H9 (cell line): Measurements from ENCODE around the gene TMEM107. TPM values are rescaled to one million over a fixed set of nuclear protein-coding genes. Genes with fewer than 3 reads are reported as not detected.
A peak's percentile ranks its signal among the peaks of the same experiment; 100 is the strongest.

Experiments
- DNase-seq: peaks from one replicate; pipeline ENCODE4 v3.0.0-alpha.2; 2017
- H2AFZ ChIP-seq: one replicate; pipeline ENCODE4 v1.6.1; 2013; ENCODE audit warnings: mild to moderate bottlenecking, low read length, control low read depth, moderate library complexity
- H2AK5ac ChIP-seq: 2 replicates; pipeline ENCODE4 v1.6.1; 2013; ENCODE audit warnings: low read length, control low read depth, mixed read lengths; ENCODE audit not compliant: insufficient read length
- H2BK120ac ChIP-seq: one replicate; pipeline ENCODE4 v1.6.1; 2013; ENCODE audit warnings: low read depth, mild to moderate bottlenecking, low read length, control low read depth, inconsistent platforms; ENCODE audit not compliant: poor library complexity, severe bottlenecking
- H2BK12ac ChIP-seq: 2 replicates; pipeline ENCODE4 v1.6.1; 2013; ENCODE audit warnings: low read length, control low read depth, mixed read lengths, low read depth; ENCODE audit not compliant: insufficient read length
- H2BK15ac ChIP-seq: 2 replicates; pipeline ENCODE4 v1.6.1; 2013; ENCODE audit warnings: low read depth, low read length, control low read depth
- H2BK20ac ChIP-seq: one replicate; pipeline ENCODE4 v1.6.1; 2013; ENCODE audit warnings: low read depth, mild to moderate bottlenecking, low read length, control low read depth, inconsistent platforms; ENCODE audit not compliant: poor library complexity, severe bottlenecking
- H2BK5ac ChIP-seq: 2 replicates; pipeline ENCODE4 v1.6.1; 2013; ENCODE audit warnings: low read length, control low read depth, mixed read lengths; ENCODE audit not compliant: insufficient read length
- H3K14ac ChIP-seq: 2 replicates; pipeline ENCODE4 v1.6.1; 2013; ENCODE audit warnings: low read length, control low read depth; ENCODE audit not compliant: insufficient read depth
- H3K18ac ChIP-seq: 2 replicates; pipeline ENCODE4 v1.6.1; 2013; ENCODE audit warnings: low read depth, mild to moderate bottlenecking, mixed read lengths, low read length, control low read depth; ENCODE audit not compliant: insufficient read length
- H3K23ac ChIP-seq: 2 replicates; pipeline ENCODE4 v1.6.1; 2013; ENCODE audit warnings: low read length, control low read depth, mixed read lengths, low read depth; ENCODE audit not compliant: insufficient read length
- H3K23me2 ChIP-seq: 2 replicates; pipeline ENCODE4 v1.6.1; 2013; ENCODE audit warnings: low read depth, mild to moderate bottlenecking, mixed read lengths, low read length, control low read depth; ENCODE audit not compliant: insufficient read length, poor library complexity, severe bottlenecking
- H3K27ac ChIP-seq: 2 replicates; pipeline ENCODE4 v1.5.1; 2013; ENCODE audit warnings: low read length, control low read depth, mixed read lengths, low read depth; ENCODE audit not compliant: insufficient read length
- H3K27me3 ChIP-seq: 2 replicates; pipeline ENCODE4 v1.6.1; 2013; ENCODE audit warnings: low read length, control low read depth, inconsistent platforms; ENCODE audit not compliant: insufficient read depth
- H3K4ac ChIP-seq: 2 replicates; pipeline ENCODE4 v1.6.1; 2013; ENCODE audit warnings: low read depth, mild to moderate bottlenecking, control low read depth, inconsistent platforms, low read length, moderate library complexity
- H3K4me1 ChIP-seq: 2 replicates; pipeline ENCODE4 v1.6.1; 2013; ENCODE audit warnings: low read length, control low read depth, inconsistent platforms; ENCODE audit not compliant: insufficient read depth
- H3K4me2 ChIP-seq: 2 replicates; pipeline ENCODE4 v1.6.1; 2013; ENCODE audit warnings: low read length, control low read depth, mixed read lengths; ENCODE audit not compliant: insufficient read length, insufficient read depth
- H3K56ac ChIP-seq: 2 replicates; pipeline ENCODE4 v1.6.1; 2013; ENCODE audit warnings: low read depth, mild to moderate bottlenecking, mixed read lengths, low read length, control low read depth; ENCODE audit not compliant: insufficient read length
- H3K79me1 ChIP-seq: 2 replicates; pipeline ENCODE4 v1.6.1; 2013; ENCODE audit warnings: low read depth, mild to moderate bottlenecking, moderate library complexity, low read length, control low read depth, inconsistent platforms; ENCODE audit not compliant: insufficient read depth, poor library complexity, severe bottlenecking
- H3K79me2 ChIP-seq: 2 replicates; pipeline ENCODE4 v1.6.1; 2013; ENCODE audit warnings: low read length, control low read depth, inconsistent platforms; ENCODE audit not compliant: insufficient read depth
- H3K9ac ChIP-seq: 2 replicates; pipeline ENCODE4 v1.6.1; 2013; ENCODE audit warnings: low read length, control low read depth, mixed read lengths; ENCODE audit not compliant: insufficient read length; ENCODE audit errors: extremely low read depth
- H3K9me3 ChIP-seq: one replicate; pipeline ENCODE4 v1.6.1; 2013; ENCODE audit warnings: low read depth, low read length, inconsistent platforms; ENCODE audit not compliant: control insufficient read depth
- H3T11ph ChIP-seq: one replicate; pipeline ENCODE4 v1.6.1; 2013; ENCODE audit warnings: mild to moderate bottlenecking, low read length, control low read depth, inconsistent platforms
- H4K20me1 ChIP-seq: one replicate; pipeline ENCODE4 v1.6.1; 2013; ENCODE audit not compliant: control insufficient read depth, insufficient read length, insufficient read depth
- H4K5ac ChIP-seq: 2 replicates; pipeline ENCODE4 v1.6.1; 2013; ENCODE audit warnings: low read depth, mild to moderate bottlenecking, mixed read lengths, low read length, control low read depth; ENCODE audit not compliant: insufficient read length
- H4K8ac ChIP-seq: replicated peaks from 2 replicates; pipeline ENCODE4 v1.6.1; 2013; ENCODE audit warnings: low read length, control low read depth, mixed read lengths, low read depth; ENCODE audit not compliant: insufficient read length
- H4K91ac ChIP-seq: 2 replicates; pipeline ENCODE4 v1.6.1; 2013; ENCODE audit warnings: low read depth, mild to moderate bottlenecking, moderate library complexity, mixed read lengths, low read length, control low read depth; ENCODE audit not compliant: insufficient read length
- H3K27ac Mint-ChIP-seq, 3 experiments: 2 replicates in 2 of 3; 3 replicates in 1 of 3; pipeline ENCODE4 v1.8.0; 2020 to 2021; ENCODE audit warnings: mixed read lengths in 3 of 3, mild to moderate bottlenecking in 1 of 3, moderate library complexity in 1 of 3
- H3K27me3 Mint-ChIP-seq: 2 replicates; pipeline ENCODE4 v1.8.0; 2021; ENCODE audit warnings: low read depth, mild to moderate bottlenecking, moderate library complexity, mixed read lengths
- H3K36me3 Mint-ChIP-seq, 3 experiments: 2 replicates in 2 of 3; 3 replicates in 1 of 3; pipeline ENCODE4 v1.8.0; 2020 to 2021; ENCODE audit warnings: low read depth in 3 of 3, mixed read lengths in 3 of 3; ENCODE audit not compliant: insufficient read depth in 1 of 3
- H3K4me1 Mint-ChIP-seq, 2 experiments: 2 replicates each; pipeline ENCODE4 v1.8.0; 2020; ENCODE audit warnings: mixed read lengths in 2 of 2
- H3K4me3 Mint-ChIP-seq, 2 experiments: 2 replicates in 1 of 2; 3 replicates in 1 of 2; pipeline ENCODE4 v1.8.0; 2020 to 2021; ENCODE audit warnings: mild to moderate bottlenecking in 2 of 2, mixed read lengths in 2 of 2, moderate library complexity in 1 of 2
- H3K9me3 Mint-ChIP-seq, 2 experiments: 2 replicates in 1 of 2; 3 replicates in 1 of 2; pipeline ENCODE4 v1.8.0; 2020; ENCODE audit warnings: mild to moderate bottlenecking in 2 of 2, mixed read lengths in 2 of 2, moderate library complexity in 1 of 2
- WGBS: extraction: QIAGEN DNeasy Blood & Tissue Kit; methylation state at CpG from one replicate; pipeline ENCODE4 v1.1.7; 2013; ENCODE audit warnings: missing lambda C conversion rate, low lambda C conversion rate, mixed read lengths; ENCODE audit not compliant: insufficient read length; ENCODE audit errors: extremely low coverage; 5-methylcytosine and 5-hydroxymethylcytosine counted together
- total RNA-seq: library from RNA; stranded (reverse); gene quantifications from 2 replicates; pipeline ENCODE4 v1.2.1, GENCODE V29; 2021
- TF ChIP-seq, protein P1 (sequence below): fragments of 200-600 bp; sonication (generic); conservative IDR thresholded peaks from 3 replicates; pipeline ENCODE4 v1.8.0; 2021; ENCODE audit warnings: antibody characterized with exemption, mild to moderate bottlenecking

TMEM107 gene
- total RNA-seq, 1 experiment from 2014 or later, result 12.7 TPM

DNA sequence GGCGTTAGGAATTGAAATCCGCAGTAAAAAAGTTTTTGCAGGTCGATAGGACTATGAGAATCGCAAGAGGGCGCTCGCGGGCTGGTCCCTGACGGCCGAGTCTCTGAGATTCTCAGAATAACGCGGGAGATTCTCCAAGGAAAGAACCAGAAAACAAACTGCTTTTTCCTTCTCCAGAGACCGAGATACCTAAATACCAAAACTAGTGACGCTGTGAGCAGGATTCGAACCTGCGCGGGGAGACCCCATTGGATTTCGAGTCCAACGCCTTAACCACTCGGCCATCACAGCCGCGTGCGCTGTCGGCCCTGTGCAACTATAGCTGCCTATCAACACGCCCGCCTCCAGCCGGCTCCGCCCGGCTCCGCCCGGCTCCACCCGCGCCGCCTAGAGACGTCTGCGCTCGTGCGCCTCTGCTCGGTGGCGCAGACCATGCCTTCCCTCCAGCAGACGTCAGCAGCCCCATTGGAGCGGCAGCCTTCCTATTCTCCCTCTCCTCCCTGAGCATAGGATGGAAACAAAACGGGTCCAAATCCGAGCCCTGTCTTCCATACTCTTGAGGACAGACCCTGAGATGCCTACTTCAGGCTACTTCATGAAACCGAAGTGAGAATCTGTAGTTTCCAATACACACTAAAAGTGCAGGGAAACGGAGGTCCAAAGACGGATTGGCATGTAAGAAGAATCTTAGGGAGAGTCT lies 37.4 kb downstream of the TMEM107 start:
- Histone ChIP-seq H3K4me2 (peak overlapping the region; percentile 60), H3K9me3 (no peaks in the 10 kb centered on the region), H3K4me1 (no peaks in the 10 kb centered on the region), H2AFZ (no peak overlapping the region), H3K27ac (peak overlapping the region; percentile 37), H3K27me3 (no peaks in the 10 kb centered on the region), H2AK5ac (no peak overlapping the region), H2BK15ac (no peak overlapping the region), H3K79me2 (no peaks in the 10 kb centered on the region), H2BK5ac (no peak overlapping the region), H3K23me2 (peaks cover 8% of the 10 kb centered on the region), H3T11ph (no peak overlapping the region), H3K79me1 (no peaks in the 10 kb centered on the region), H2BK120ac (no peak overlapping the region), H4K8ac (no peak overlapping the region), H4K20me1 (no peaks in the 10 kb centered on the region), H4K5ac (no peak overlapping the region), H4K91ac (no peak overlapping the region), H3K4ac (no peak overlapping the region), H3K23ac (no peak overlapping the region), H3K18ac (no peak overlapping the region), H3K56ac (peak overlapping the region; percentile 2), H2BK20ac (no peak overlapping the region), H3K9ac (peak overlapping the region; percentile 43), H2BK12ac (no peak overlapping the region), H3K14ac (no peak overlapping the region)
- Mint-ChIP-seq H3K9me3 (no peaks in the 10 kb centered on the region), H3K27ac (no peak overlapping the region), H3K4me3 (no peak overlapping the region), H3K4me1 (peaks cover 3 to 10% of the 10 kb centered on the region in 2 experiments), H3K36me3 (peaks cover 8 to 36% (median 25%) of the 10 kb centered on the region in 3 experiments; a peak in 6 of 7 replicates), H3K27me3 (peaks cover 6% of the 10 kb centered on the region)
- peak; percentile 98 for DNase-seq
- TF ChIP-seq, protein P1, sequence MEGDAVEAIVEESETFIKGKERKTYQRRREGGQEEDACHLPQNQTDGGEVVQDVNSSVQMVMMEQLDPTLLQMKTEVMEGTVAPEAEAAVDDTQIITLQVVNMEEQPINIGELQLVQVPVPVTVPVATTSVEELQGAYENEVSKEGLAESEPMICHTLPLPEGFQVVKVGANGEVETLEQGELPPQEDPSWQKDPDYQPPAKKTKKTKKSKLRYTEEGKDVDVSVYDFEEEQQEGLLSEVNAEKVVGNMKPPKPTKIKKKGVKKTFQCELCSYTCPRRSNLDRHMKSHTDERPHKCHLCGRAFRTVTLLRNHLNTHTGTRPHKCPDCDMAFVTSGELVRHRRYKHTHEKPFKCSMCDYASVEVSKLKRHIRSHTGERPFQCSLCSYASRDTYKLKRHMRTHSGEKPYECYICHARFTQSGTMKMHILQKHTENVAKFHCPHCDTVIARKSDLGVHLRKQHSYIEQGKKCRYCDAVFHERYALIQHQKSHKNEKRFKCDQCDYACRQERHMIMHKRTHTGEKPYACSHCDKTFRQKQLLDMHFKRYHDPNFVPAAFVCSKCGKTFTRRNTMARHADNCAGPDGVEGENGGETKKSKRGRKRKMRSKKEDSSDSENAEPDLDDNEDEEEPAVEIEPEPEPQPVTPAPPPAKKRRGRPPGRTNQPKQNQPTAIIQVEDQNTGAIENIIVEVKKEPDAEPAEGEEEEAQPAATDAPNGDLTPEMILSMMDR, result peak; percentile 96
- whole genome bisulfite sequencing, result no CpG with 5 or more reads among the region's 46 CpGs
